GM23248 (cell line): Measurements from ENCODE around the gene PSENEN. TPM values are rescaled to one million over a fixed set of nuclear protein-coding genes. Genes with fewer than 3 reads are reported as not detected.
"Not testable (repeated sequence)": the region's sequence is repeated elsewhere in the genome, so short reads cannot be mapped to it uniquely, and the experiment has no call there.

Experiments used
- DNase-seq: peaks from one replicate; pipeline ENCODE4 v3.0.0-alpha.2; 2015
- H2AFZ ChIP-seq: fragments of 200-600 bp; sonication (generic); 2 replicates; pipeline ENCODE4 v1.6.1; 2016; ENCODE audit warnings: antibody characterized with exemption
- H3F3A ChIP-seq: fragments of 200-600 bp; sonication (generic); 2 replicates; pipeline ENCODE4 v1.6.1; 2016; ENCODE audit warnings: mild to moderate bottlenecking, antibody characterized with exemption, mixed run types; ENCODE audit not compliant: insufficient read depth
- H3K27ac ChIP-seq: fragments of 200-600 bp; sonication (generic); 2 replicates; pipeline ENCODE4 v1.5.1; 2016; ENCODE audit warnings: mild to moderate bottlenecking
- H3K27me3 ChIP-seq: fragments of 200-600 bp; sonication (generic); replicated peaks from 2 replicates; pipeline ENCODE4 v1.6.1; 2016; ENCODE audit warnings: mild to moderate bottlenecking; ENCODE audit not compliant: insufficient read depth
- H3K36me3 ChIP-seq: fragments of 200-600 bp; sonication (generic); 2 replicates; pipeline ENCODE4 v1.6.1; 2016; ENCODE audit warnings: low read depth, mild to moderate bottlenecking
- H3K4me1 ChIP-seq: fragments of 200-600 bp; sonication (generic); 2 replicates; pipeline ENCODE4 v1.6.1; 2016; ENCODE audit warnings: mild to moderate bottlenecking; ENCODE audit not compliant: insufficient read depth
- H3K4me2 ChIP-seq: fragments of 200-600 bp; sonication (generic); one replicate; pipeline ENCODE4 v1.6.1; 2016; ENCODE audit warnings: mild to moderate bottlenecking; ENCODE audit not compliant: unreplicated experiment
- H3K4me3 ChIP-seq: fragments of 200-600 bp; sonication (generic); 2 replicates; pipeline ENCODE4 v1.5.1; 2016; ENCODE audit warnings: mild to moderate bottlenecking
- H3K79me2 ChIP-seq: fragments of 200-600 bp; sonication (generic); 2 replicates; pipeline ENCODE4 v1.6.1; 2016; ENCODE audit warnings: mild to moderate bottlenecking; ENCODE audit not compliant: insufficient read depth
- H3K9ac ChIP-seq: fragments of 200-600 bp; sonication (generic); 2 replicates; pipeline ENCODE4 v1.6.1; 2016; ENCODE audit warnings: mild to moderate bottlenecking
- H3K9me2 ChIP-seq: fragments of 200-600 bp; sonication (generic); 2 replicates; pipeline ENCODE4 v1.6.1; 2016; ENCODE audit warnings: mixed run types, mild to moderate bottlenecking, moderate library complexity; ENCODE audit not compliant: insufficient read depth
- H3K9me3 ChIP-seq: fragments of 200-600 bp; sonication (generic); one replicate; pipeline ENCODE4 v1.6.1; 2017; ENCODE audit warnings: low read depth
- H4K20me1 ChIP-seq: fragments of 200-600 bp; sonication (generic); 2 replicates; pipeline ENCODE4 v1.6.0; 2016; ENCODE audit not compliant: insufficient read depth
- EZH2 ChIP-seq: fragments of 200-600 bp; sonication (generic); IDR thresholded peaks from 2 replicates; pipeline ENCODE4 v1.6.1; 2018; ENCODE audit warnings: antibody characterized with exemption, mild to moderate bottlenecking; ENCODE audit not compliant: insufficient read depth, poor library complexity, severe bottlenecking
- EZH2phosphoT487 ChIP-seq: fragments of 200-600 bp; sonication (generic); IDR thresholded peaks from 2 replicates; pipeline ENCODE4 v1.6.1; 2018; ENCODE audit warnings: antibody characterized with exemption, moderate library complexity, mild to moderate bottlenecking, low read depth; ENCODE audit not compliant: insufficient read depth
- WGBS, 2 experiments: methylation state at CpG; one replicate each; pipeline ENCODE4 v1.1.6; 2015 to 2017; ENCODE audit warnings: low lambda C conversion rate in 2 of 2, low coverage in 1 of 2; ENCODE audit errors: missing lambda C conversion rate in 2 of 2; 5-methylcytosine and 5-hydroxymethylcytosine counted together
- in situ Hi-C: fragments of 300-500 bp; cut with MboI; formaldehyde crosslinking; loops from 2 replicates; pipeline ENCODE4 v1.15.0; 2020
- polyA plus RNA-seq: library from polyadenylated mRNA; unstranded; fragments of >200 nt; fragmentation: Nextera tagmentation; extraction: Ambion mirVana; gene quantifications from 2 replicates; pipeline ENCODE4 v1.2.1, GENCODE V29; 2016
- total RNA-seq: library from RNA; depleted of rRNA; stranded (reverse); fragments of >200 nt; shearing (Covaris generic); gene quantifications from 2 replicates; pipeline ENCODE4 v1.2.3, GENCODE V29; 2014

The PSENEN gene
- total and polyA plus RNA-seq, 2 experiments from 2014 or later, result 21.6 to 108 TPM

DNA sequence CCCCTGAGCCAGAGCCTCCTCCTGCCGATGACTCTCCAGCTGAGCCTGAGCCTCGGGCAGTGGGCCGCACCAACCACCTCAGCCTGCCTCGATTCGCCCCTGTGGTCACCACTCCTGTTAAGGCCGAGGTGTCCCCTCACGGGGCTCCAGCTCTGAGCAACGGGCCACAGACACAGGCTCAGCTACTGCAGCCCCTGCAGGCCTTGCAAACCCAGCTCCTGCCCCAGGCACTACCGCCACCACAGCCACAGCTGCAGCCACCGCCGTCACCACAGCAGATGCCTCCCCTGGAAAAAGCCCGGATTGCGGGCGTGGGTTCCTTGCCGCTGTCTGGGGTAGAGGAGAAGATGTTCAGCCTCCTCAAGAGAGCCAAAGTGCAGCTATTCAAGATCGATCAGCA is 24.1 kb upstream of the PSENEN start:
- no peaks in the 10 kb centered on the region for H4K20me1 ChIP-seq
- no peaks in the 10 kb centered on the region for H3K4me1 ChIP-seq
- WGBS, 2 experiments, result 92% methylated on average over 16 of the region's 16 CpGs
- H3K79me2 ChIP-seq, result peaks cover 51% of the 10 kb centered on the region
- H3F3A ChIP-seq, result no peaks in the 10 kb centered on the region; the same call in 1 of the 2 replicates
- no peak overlapping the region for H3K9ac ChIP-seq
- H3K9me3 ChIP-seq, result no peaks in the 10 kb centered on the region
- peaks cover 23% of the 10 kb centered on the region; the same call in 1 of the 2 replicates for H3K36me3 ChIP-seq
- H3K4me2 ChIP-seq, result no peak overlapping the region
- no peaks in the 10 kb centered on the region for H3K9me2 ChIP-seq
- H2AFZ ChIP-seq, result no peak overlapping the region
- no peak overlapping the region for H3K4me3 ChIP-seq
- H3K27me3 ChIP-seq, result no peaks in the 10 kb centered on the region
- no peak for DNase-seq
- in situ Hi-C loops, result no loop called here
- H3K27ac ChIP-seq, result no peak overlapping the region
- TF ChIP-seq EZH2, result no peak
- TF ChIP-seq EZH2phosphoT487, result no peak

GRCh38 chr19:35722461-35722860 is 23.0 kb upstream of the PSENEN start:
- no peak for DNase-seq
- H3F3A ChIP-seq, result no peaks in the 10 kb centered on the region
- no peaks in the 10 kb centered on the region for H3K9me3 ChIP-seq
- H3K27ac ChIP-seq, result no peak overlapping the region
- no peaks in the 10 kb centered on the region for H3K4me1 ChIP-seq
- no peak overlapping the region for H2AFZ ChIP-seq
- peaks cover 51% of the 10 kb centered on the region for H3K79me2 ChIP-seq
- no peaks in the 10 kb centered on the region for H3K27me3 ChIP-seq
- WGBS, 2 experiments, result 92% methylated on average over 14 of the region's 14 CpGs
- in situ Hi-C loops, result no loop called here
- no peaks in the 10 kb centered on the region for H4K20me1 ChIP-seq
- H3K36me3 ChIP-seq, result peaks cover 25% of the 10 kb centered on the region; the same call in 1 of the 2 replicates
- no peak overlapping the region for H3K4me3 ChIP-seq
- no peak overlapping the region for H3K4me2 ChIP-seq
- no peaks in the 10 kb centered on the region for H3K9me2 ChIP-seq
- no peak for TF ChIP-seq EZH2phosphoT487
- TF ChIP-seq EZH2, result no peak
- no peak overlapping the region for H3K9ac ChIP-seq

- no peaks in the 10 kb centered on the region for H3K4me1 ChIP-seq
These were observed 22.6 kb upstream of the PSENEN start for GRCh38 chr19:35722897-35723296.

DNA sequence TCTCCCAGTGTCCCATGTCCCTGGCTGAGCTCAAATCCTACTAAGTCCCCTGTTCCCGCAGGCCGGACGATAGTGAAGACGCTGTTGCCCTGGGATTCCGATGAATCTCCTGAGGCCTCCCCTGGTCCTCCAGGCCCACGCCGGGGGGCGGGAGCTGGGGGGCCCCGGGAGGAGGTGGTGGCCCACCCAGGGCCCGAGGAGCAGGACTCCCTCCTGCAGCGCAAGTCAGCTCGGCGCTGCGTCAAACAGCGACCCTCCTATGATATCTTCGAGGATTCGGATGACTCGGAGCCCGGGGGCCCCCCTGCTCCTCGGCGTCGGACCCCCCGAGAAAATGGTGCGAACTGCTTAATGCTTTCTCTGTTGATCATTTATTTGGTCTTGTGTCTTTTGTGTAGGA is 21.8 kb upstream of the PSENEN start:
- Histone ChIP-seq H3K27ac (no peak overlapping the region), H3K4me1 (no peaks in the 10 kb centered on the region), H3K79me2 (peaks cover 46% of the 10 kb centered on the region), H3K27me3 (no peaks in the 10 kb centered on the region), H2AFZ (no peak overlapping the region), H3K36me3 (peaks cover 25% of the 10 kb centered on the region; the same call in 1 of the 2 replicates), H3F3A (no peaks in the 10 kb centered on the region), H3K9me3 (no peaks in the 10 kb centered on the region), H3K9me2 (no peaks in the 10 kb centered on the region), H3K9ac (no peak overlapping the region), H4K20me1 (no peaks in the 10 kb centered on the region), H3K4me3 (no peak overlapping the region), H3K4me2 (no peak overlapping the region)
- WGBS, 2 experiments, result 95 to 97% methylated on average over 12 to 24 of the region's 24 CpGs
- no peak for DNase-seq
- in situ Hi-C loops, result no loop called here
- TF ChIP-seq EZH2 (no peak), EZH2phosphoT487 (no peak)

More at GRCh38 chr19:35722897-35723296, 22.6 kb upstream of the PSENEN start:
- TF ChIP-seq EZH2phosphoT487 (no peak), EZH2 (no peak)
- no peaks in the 10 kb centered on the region for H3K27me3 ChIP-seq
- H3K27ac ChIP-seq, result no peak overlapping the region
- in situ Hi-C loops, result no loop called here
- peaks cover 51% of the 10 kb centered on the region for H3K79me2 ChIP-seq
- H3K36me3 ChIP-seq, result peaks cover 25% of the 10 kb centered on the region; the same call in 1 of the 2 replicates
- H3K9ac ChIP-seq, result no peak overlapping the region
- H3F3A ChIP-seq, result no peaks in the 10 kb centered on the region
- WGBS, 2 experiments, result 85 to 89% methylated on average over 14 to 16 of the region's 16 CpGs
- H4K20me1 ChIP-seq, result no peaks in the 10 kb centered on the region
- no peak for DNase-seq
- H3K4me3 ChIP-seq, result no peak overlapping the region
- no peak overlapping the region for H3K4me2 ChIP-seq
- no peaks in the 10 kb centered on the region for H3K9me2 ChIP-seq
- no peak overlapping the region for H2AFZ ChIP-seq
- no peaks in the 10 kb centered on the region for H3K9me3 ChIP-seq

- H3K4me2 ChIP-seq, H3K9me3 ChIP-seq, H3K9ac ChIP-seq, in situ Hi-C loops, DNase-seq, H3F3A ChIP-seq, H2AFZ ChIP-seq, H3K27me3 ChIP-seq, H3K4me3 ChIP-seq, H3K27ac ChIP-seq, H3K4me1 ChIP-seq, H3K9me2 ChIP-seq, H4K20me1 ChIP-seq: not testable (repeated sequence)
- Histone ChIP-seq H3K79me2 (peaks cover 41% of the 10 kb centered on the region), H3K36me3 (peaks cover 25% of the 10 kb centered on the region; the same call in 1 of the 2 replicates)
- 95 to 98% methylated on average over 7 of the region's 7 CpGs for WGBS, 2 experiments
These were observed 21.3 kb upstream of the PSENEN start for GRCh38 chr19:35724132-35724531.
